Measurements from ENCODE around the gene OGFRL1.

OGFRL1 gene

GRCh38 chr6:71298459-71298858 is 9.8 kb downstream of the OGFRL1 start:
- H3K4ac ChIP-seq (ENCODE audit: low read depth, low read length), result no peak overlapping the region
- no peak overlapping the region for H4K5ac ChIP-seq (ENCODE audit: low read length)
- no peak overlapping the region for H4K8ac ChIP-seq (ENCODE audit: low read depth, low read length)
- no peak overlapping the region for H2BK15ac ChIP-seq (replicated peaks; ENCODE audit: low read depth)
- no peak overlapping the region for H3K4me2 ChIP-seq (ENCODE audit: low read length)
- no peak overlapping the region for H3K9ac ChIP-seq (ENCODE audit: low read length)
- no peak overlapping the region for H2AK5ac ChIP-seq (ENCODE audit: low read length)
- WGBS (ENCODE audit: extremely low coverage, insufficient coverage, low lambda C conversion rate), result no CpG with 5 or more reads among the region's 1 CpG
- no peaks in the 10 kb centered on the region for H3K36me3 ChIP-seq (ENCODE audit: control insufficient read depth, insufficient read depth, low read length)
- no peak overlapping the region for H3K18ac ChIP-seq (ENCODE audit: low read length)
- H3K23ac ChIP-seq (ENCODE audit: low read length), result no peak overlapping the region
- no peak overlapping the region for H2BK120ac ChIP-seq (ENCODE audit: low read depth, low read length)
- no peaks in the 10 kb centered on the region for H3K79me1 ChIP-seq (ENCODE audit: low read length)
- no peaks in the 10 kb centered on the region for H3K4me1 ChIP-seq (ENCODE audit: control insufficient read depth, low read depth, low read length)
- DNase-seq, result peak; percentile 67
- no peak overlapping the region for H3K27ac ChIP-seq (ENCODE audit: low read depth, low read length)
- no peak overlapping the region for H3K56ac ChIP-seq (ENCODE audit: low read length)
- H3K4me3 ChIP-seq (ENCODE audit: low read length), result no peak overlapping the region
- H3K27me3 ChIP-seq (ENCODE audit: insufficient read depth, low read length, poor library complexity), result no peaks in the 10 kb centered on the region
- no peak overlapping the region for H2BK5ac ChIP-seq (ENCODE audit: low read length)
- no peaks in the 10 kb centered on the region for H3K79me2 ChIP-seq (ENCODE audit: control insufficient read depth, insufficient read depth, low read length)

GRCh38 chr6:71299541-71300470 is 11.2 kb downstream of the OGFRL1 start:
- Histone ChIP-seq H3K36me3 (ENCODE audit: control insufficient read depth, insufficient read depth, low read length) (no peaks in the 10 kb centered on the region), H3K79me1 (ENCODE audit: low read length) (no peaks in the 10 kb centered on the region), H3K27me3 (ENCODE audit: insufficient read depth, low read length, poor library complexity) (no peaks in the 10 kb centered on the region), H3K4me3 (ENCODE audit: low read length) (no peak overlapping the region), H3K56ac (ENCODE audit: low read length) (no peak overlapping the region), H2BK5ac (ENCODE audit: low read length) (no peak overlapping the region), H3K18ac (ENCODE audit: low read length) (no peak overlapping the region), H4K5ac (ENCODE audit: low read length) (no peak overlapping the region), H2BK120ac (ENCODE audit: low read depth, low read length) (no peak overlapping the region), H2AK5ac (ENCODE audit: low read length) (no peak overlapping the region), H3K4me1 (ENCODE audit: control insufficient read depth, low read depth, low read length) (no peaks in the 10 kb centered on the region), H3K4me2 (ENCODE audit: low read length) (no peak overlapping the region), H3K23ac (ENCODE audit: low read length) (no peak overlapping the region), H3K27ac (ENCODE audit: low read depth, low read length) (no peak overlapping the region), H2BK15ac (replicated peaks; ENCODE audit: low read depth) (no peak overlapping the region), H4K8ac (ENCODE audit: low read depth, low read length) (no peak overlapping the region), H3K9ac (ENCODE audit: low read length) (no peak overlapping the region), H3K4ac (ENCODE audit: low read depth, low read length) (no peak overlapping the region), H3K79me2 (ENCODE audit: control insufficient read depth, insufficient read depth, low read length) (no peaks in the 10 kb centered on the region)
- peak; percentile 78 for DNase-seq

GRCh38 chr6:71300561-71301168 is 12.1 kb downstream of the OGFRL1 start:
- no peak overlapping the region for H3K4ac ChIP-seq (ENCODE audit: low read depth, low read length)
- H3K27me3 ChIP-seq (ENCODE audit: insufficient read depth, low read length, poor library complexity), result no peaks in the 10 kb centered on the region
- no peaks in the 10 kb centered on the region for H3K79me2 ChIP-seq (ENCODE audit: control insufficient read depth, insufficient read depth, low read length)
- no peak overlapping the region for H3K18ac ChIP-seq (ENCODE audit: low read length)
- H3K27ac ChIP-seq (ENCODE audit: low read depth, low read length), result no peak overlapping the region
- H2BK5ac ChIP-seq (ENCODE audit: low read length), result no peak overlapping the region
- no CpG with 5 or more reads among the region's 4 CpGs for WGBS (ENCODE audit: extremely low coverage, insufficient coverage, low lambda C conversion rate)
- H3K9ac ChIP-seq (ENCODE audit: low read length), result no peak overlapping the region
- H3K4me3 ChIP-seq (ENCODE audit: low read length), result no peak overlapping the region
- H2BK120ac ChIP-seq (ENCODE audit: low read depth, low read length), result no peak overlapping the region
- H4K5ac ChIP-seq (ENCODE audit: low read length), result no peak overlapping the region
- H3K56ac ChIP-seq (ENCODE audit: low read length), result no peak overlapping the region
- no peaks in the 10 kb centered on the region for H3K4me1 ChIP-seq (ENCODE audit: control insufficient read depth, low read depth, low read length)
- no peaks in the 10 kb centered on the region for H3K79me1 ChIP-seq (ENCODE audit: low read length)
- no peak overlapping the region for H2AK5ac ChIP-seq (ENCODE audit: low read length)
- H3K4me2 ChIP-seq (ENCODE audit: low read length), result no peak overlapping the region
- no peak overlapping the region for H2BK15ac ChIP-seq (replicated peaks; ENCODE audit: low read depth)
- H3K23ac ChIP-seq (ENCODE audit: low read length), result no peak overlapping the region
- DNase-seq, result no peak
- H4K8ac ChIP-seq (ENCODE audit: low read depth, low read length), result no peak overlapping the region
- no peaks in the 10 kb centered on the region for H3K36me3 ChIP-seq (ENCODE audit: control insufficient read depth, insufficient read depth, low read length)

- H3K4ac ChIP-seq (ENCODE audit: low read depth, low read length), result no peak overlapping the region
- no peak overlapping the region for H2BK5ac ChIP-seq (ENCODE audit: low read length)
- H3K4me1 ChIP-seq (ENCODE audit: control insufficient read depth, low read depth, low read length), result no peaks in the 10 kb centered on the region
- H3K23ac ChIP-seq (ENCODE audit: low read length), result no peak overlapping the region
- H2BK120ac ChIP-seq (ENCODE audit: low read depth, low read length), result no peak overlapping the region
- no peaks in the 10 kb centered on the region for H3K27me3 ChIP-seq (ENCODE audit: insufficient read depth, low read length, poor library complexity)
- no peak overlapping the region for H3K4me2 ChIP-seq (ENCODE audit: low read length)
- no peaks in the 10 kb centered on the region for H3K36me3 ChIP-seq (ENCODE audit: control insufficient read depth, insufficient read depth, low read length)
- WGBS (ENCODE audit: extremely low coverage, insufficient coverage, low lambda C conversion rate), result no CpG with 5 or more reads among the region's 7 CpGs
- no peak for DNase-seq
- no peak overlapping the region for H3K4me3 ChIP-seq (ENCODE audit: low read length)
- H3K9ac ChIP-seq (ENCODE audit: low read length), result no peak overlapping the region
- H3K79me2 ChIP-seq (ENCODE audit: control insufficient read depth, insufficient read depth, low read length), result no peaks in the 10 kb centered on the region
- no peak overlapping the region for H3K27ac ChIP-seq (ENCODE audit: low read depth, low read length)
- H3K18ac ChIP-seq (ENCODE audit: low read length), result no peak overlapping the region
- H3K79me1 ChIP-seq (ENCODE audit: low read length), result no peaks in the 10 kb centered on the region
- no peak overlapping the region for H2BK15ac ChIP-seq (replicated peaks; ENCODE audit: low read depth)
- H4K5ac ChIP-seq (ENCODE audit: low read length), result no peak overlapping the region
- no peak overlapping the region for H3K56ac ChIP-seq (ENCODE audit: low read length)
- H4K8ac ChIP-seq (ENCODE audit: low read depth, low read length), result no peak overlapping the region
- H2AK5ac ChIP-seq (ENCODE audit: low read length), result no peak overlapping the region
These were observed 12.9 kb downstream of the OGFRL1 start for GRCh38 chr6:71301546-71301945.

GRCh38 chr6:71309656-71310055 is 21.0 kb downstream of the OGFRL1 start:
- Histone ChIP-seq H3K56ac (ENCODE audit: low read length) (no peak overlapping the region), H3K27me3 (ENCODE audit: insufficient read depth, low read length, poor library complexity) (no peaks in the 10 kb centered on the region), H2AK5ac (ENCODE audit: low read length) (no peak overlapping the region), H3K4me3 (ENCODE audit: low read length) (no peak overlapping the region), H2BK120ac (ENCODE audit: low read depth, low read length) (no peak overlapping the region), H3K4me1 (ENCODE audit: control insufficient read depth, low read depth, low read length) (no peaks in the 10 kb centered on the region), H2BK5ac (ENCODE audit: low read length) (no peak overlapping the region), H3K23ac (ENCODE audit: low read length) (no peak overlapping the region), H3K4ac (ENCODE audit: low read depth, low read length) (no peak overlapping the region), H4K8ac (ENCODE audit: low read depth, low read length) (no peak overlapping the region), H2BK15ac (replicated peaks; ENCODE audit: low read depth) (no peak overlapping the region), H3K79me2 (ENCODE audit: control insufficient read depth, insufficient read depth, low read length) (no peaks in the 10 kb centered on the region), H3K4me2 (ENCODE audit: low read length) (no peak overlapping the region), H3K18ac (ENCODE audit: low read length) (no peak overlapping the region), H3K9ac (ENCODE audit: low read length) (no peak overlapping the region), H3K27ac (ENCODE audit: low read depth, low read length) (no peak overlapping the region), H3K79me1 (ENCODE audit: low read length) (no peaks in the 10 kb centered on the region), H4K5ac (ENCODE audit: low read length) (no peak overlapping the region), H3K36me3 (ENCODE audit: control insufficient read depth, insufficient read depth, low read length) (no peaks in the 10 kb centered on the region)
- no peak for DNase-seq
- no CpG with 5 or more reads among the region's 2 CpGs for WGBS (ENCODE audit: extremely low coverage, insufficient coverage, low lambda C conversion rate)

Data from mesendoderm (in vitro differentiated cells).